H9 (cell line): ENCODE measurements around the gene PCSK9. TPM values are rescaled to one million over a fixed set of nuclear protein-coding genes. Genes with fewer than 3 reads are reported as not detected.

Experiments
- DNase-seq: peaks from one replicate; pipeline ENCODE4 v3.0.0-alpha.2; 2017
- H2AFZ ChIP-seq: one replicate; pipeline ENCODE4 v1.6.1; 2013; ENCODE audit warnings: mild to moderate bottlenecking, low read length, control low read depth, moderate library complexity
- H2AK5ac ChIP-seq: 2 replicates; pipeline ENCODE4 v1.6.1; 2013; ENCODE audit warnings: low read length, control low read depth, mixed read lengths; ENCODE audit not compliant: insufficient read length
- H2BK120ac ChIP-seq: one replicate; pipeline ENCODE4 v1.6.1; 2013; ENCODE audit warnings: low read depth, mild to moderate bottlenecking, low read length, control low read depth, inconsistent platforms; ENCODE audit not compliant: poor library complexity, severe bottlenecking
- H2BK12ac ChIP-seq: 2 replicates; pipeline ENCODE4 v1.6.1; 2013; ENCODE audit warnings: low read length, control low read depth, mixed read lengths, low read depth; ENCODE audit not compliant: insufficient read length
- H2BK15ac ChIP-seq: 2 replicates; pipeline ENCODE4 v1.6.1; 2013; ENCODE audit warnings: low read depth, low read length, control low read depth
- H2BK20ac ChIP-seq: one replicate; pipeline ENCODE4 v1.6.1; 2013; ENCODE audit warnings: low read depth, mild to moderate bottlenecking, low read length, control low read depth, inconsistent platforms; ENCODE audit not compliant: poor library complexity, severe bottlenecking
- H2BK5ac ChIP-seq: 2 replicates; pipeline ENCODE4 v1.6.1; 2013; ENCODE audit warnings: low read length, control low read depth, mixed read lengths; ENCODE audit not compliant: insufficient read length
- H3K14ac ChIP-seq: 2 replicates; pipeline ENCODE4 v1.6.1; 2013; ENCODE audit warnings: low read length, control low read depth; ENCODE audit not compliant: insufficient read depth
- H3K18ac ChIP-seq: 2 replicates; pipeline ENCODE4 v1.6.1; 2013; ENCODE audit warnings: low read depth, mild to moderate bottlenecking, mixed read lengths, low read length, control low read depth; ENCODE audit not compliant: insufficient read length
- H3K23ac ChIP-seq: 2 replicates; pipeline ENCODE4 v1.6.1; 2013; ENCODE audit warnings: low read length, control low read depth, mixed read lengths, low read depth; ENCODE audit not compliant: insufficient read length
- H3K23me2 ChIP-seq: 2 replicates; pipeline ENCODE4 v1.6.1; 2013; ENCODE audit warnings: low read depth, mild to moderate bottlenecking, mixed read lengths, low read length, control low read depth; ENCODE audit not compliant: insufficient read length, poor library complexity, severe bottlenecking
- H3K27ac ChIP-seq: 2 replicates; pipeline ENCODE4 v1.5.1; 2013; ENCODE audit warnings: low read length, control low read depth, mixed read lengths, low read depth; ENCODE audit not compliant: insufficient read length
- H3K27me3 ChIP-seq: 2 replicates; pipeline ENCODE4 v1.6.1; 2013; ENCODE audit warnings: low read length, control low read depth, inconsistent platforms; ENCODE audit not compliant: insufficient read depth
- H3K4ac ChIP-seq: 2 replicates; pipeline ENCODE4 v1.6.1; 2013; ENCODE audit warnings: low read depth, mild to moderate bottlenecking, control low read depth, inconsistent platforms, low read length, moderate library complexity
- H3K4me1 ChIP-seq: 2 replicates; pipeline ENCODE4 v1.6.1; 2013; ENCODE audit warnings: low read length, control low read depth, inconsistent platforms; ENCODE audit not compliant: insufficient read depth
- H3K4me2 ChIP-seq: 2 replicates; pipeline ENCODE4 v1.6.1; 2013; ENCODE audit warnings: low read length, control low read depth, mixed read lengths; ENCODE audit not compliant: insufficient read length, insufficient read depth
- H3K56ac ChIP-seq: 2 replicates; pipeline ENCODE4 v1.6.1; 2013; ENCODE audit warnings: low read depth, mild to moderate bottlenecking, mixed read lengths, low read length, control low read depth; ENCODE audit not compliant: insufficient read length
- H3K79me1 ChIP-seq: 2 replicates; pipeline ENCODE4 v1.6.1; 2013; ENCODE audit warnings: low read depth, mild to moderate bottlenecking, moderate library complexity, low read length, control low read depth, inconsistent platforms; ENCODE audit not compliant: insufficient read depth, poor library complexity, severe bottlenecking
- H3K79me2 ChIP-seq: 2 replicates; pipeline ENCODE4 v1.6.1; 2013; ENCODE audit warnings: low read length, control low read depth, inconsistent platforms; ENCODE audit not compliant: insufficient read depth
- H3K9ac ChIP-seq: 2 replicates; pipeline ENCODE4 v1.6.1; 2013; ENCODE audit warnings: low read length, control low read depth, mixed read lengths; ENCODE audit not compliant: insufficient read length; ENCODE audit errors: extremely low read depth
- H3K9me3 ChIP-seq: one replicate; pipeline ENCODE4 v1.6.1; 2013; ENCODE audit warnings: low read depth, low read length, inconsistent platforms; ENCODE audit not compliant: control insufficient read depth
- H3T11ph ChIP-seq: one replicate; pipeline ENCODE4 v1.6.1; 2013; ENCODE audit warnings: mild to moderate bottlenecking, low read length, control low read depth, inconsistent platforms
- H4K20me1 ChIP-seq: one replicate; pipeline ENCODE4 v1.6.1; 2013; ENCODE audit not compliant: control insufficient read depth, insufficient read length, insufficient read depth
- H4K5ac ChIP-seq: 2 replicates; pipeline ENCODE4 v1.6.1; 2013; ENCODE audit warnings: low read depth, mild to moderate bottlenecking, mixed read lengths, low read length, control low read depth; ENCODE audit not compliant: insufficient read length
- H4K8ac ChIP-seq: replicated peaks from 2 replicates; pipeline ENCODE4 v1.6.1; 2013; ENCODE audit warnings: low read length, control low read depth, mixed read lengths, low read depth; ENCODE audit not compliant: insufficient read length
- H4K91ac ChIP-seq: 2 replicates; pipeline ENCODE4 v1.6.1; 2013; ENCODE audit warnings: low read depth, mild to moderate bottlenecking, moderate library complexity, mixed read lengths, low read length, control low read depth; ENCODE audit not compliant: insufficient read length
- H3K27ac Mint-ChIP-seq, 3 experiments: 2 replicates in 2 of 3; 3 replicates in 1 of 3; pipeline ENCODE4 v1.8.0; 2020 to 2021; ENCODE audit warnings: mixed read lengths in 3 of 3, mild to moderate bottlenecking in 1 of 3, moderate library complexity in 1 of 3
- H3K27me3 Mint-ChIP-seq: 2 replicates; pipeline ENCODE4 v1.8.0; 2021; ENCODE audit warnings: low read depth, mild to moderate bottlenecking, moderate library complexity, mixed read lengths
- H3K36me3 Mint-ChIP-seq, 3 experiments: 2 replicates in 2 of 3; 3 replicates in 1 of 3; pipeline ENCODE4 v1.8.0; 2020 to 2021; ENCODE audit warnings: low read depth in 3 of 3, mixed read lengths in 3 of 3; ENCODE audit not compliant: insufficient read depth in 1 of 3
- H3K4me1 Mint-ChIP-seq, 2 experiments: 2 replicates each; pipeline ENCODE4 v1.8.0; 2020; ENCODE audit warnings: mixed read lengths in 2 of 2
- H3K4me3 Mint-ChIP-seq, 2 experiments: 2 replicates in 1 of 2; 3 replicates in 1 of 2; pipeline ENCODE4 v1.8.0; 2020 to 2021; ENCODE audit warnings: mild to moderate bottlenecking in 2 of 2, mixed read lengths in 2 of 2, moderate library complexity in 1 of 2
- H3K9me3 Mint-ChIP-seq, 2 experiments: 2 replicates in 1 of 2; 3 replicates in 1 of 2; pipeline ENCODE4 v1.8.0; 2020; ENCODE audit warnings: mild to moderate bottlenecking in 2 of 2, mixed read lengths in 2 of 2, moderate library complexity in 1 of 2
- WGBS: extraction: QIAGEN DNeasy Blood & Tissue Kit; methylation state at CpG from one replicate; pipeline ENCODE4 v1.1.7; 2013; ENCODE audit warnings: missing lambda C conversion rate, low lambda C conversion rate, mixed read lengths; ENCODE audit not compliant: insufficient read length; ENCODE audit errors: extremely low coverage; 5-methylcytosine and 5-hydroxymethylcytosine counted together
- total RNA-seq: library from RNA; stranded (reverse); gene quantifications from 2 replicates; pipeline ENCODE4 v1.2.1, GENCODE V29; 2021
- TF ChIP-seq, protein P1 (sequence below): fragments of 200-600 bp; sonication (generic); conservative IDR thresholded peaks from 3 replicates; pipeline ENCODE4 v1.8.0; 2021; ENCODE audit warnings: antibody characterized with exemption, mild to moderate bottlenecking

Gene PCSK9
- total RNA-seq, 1 experiment from 2014 or later = 75.1 TPM

DNA sequence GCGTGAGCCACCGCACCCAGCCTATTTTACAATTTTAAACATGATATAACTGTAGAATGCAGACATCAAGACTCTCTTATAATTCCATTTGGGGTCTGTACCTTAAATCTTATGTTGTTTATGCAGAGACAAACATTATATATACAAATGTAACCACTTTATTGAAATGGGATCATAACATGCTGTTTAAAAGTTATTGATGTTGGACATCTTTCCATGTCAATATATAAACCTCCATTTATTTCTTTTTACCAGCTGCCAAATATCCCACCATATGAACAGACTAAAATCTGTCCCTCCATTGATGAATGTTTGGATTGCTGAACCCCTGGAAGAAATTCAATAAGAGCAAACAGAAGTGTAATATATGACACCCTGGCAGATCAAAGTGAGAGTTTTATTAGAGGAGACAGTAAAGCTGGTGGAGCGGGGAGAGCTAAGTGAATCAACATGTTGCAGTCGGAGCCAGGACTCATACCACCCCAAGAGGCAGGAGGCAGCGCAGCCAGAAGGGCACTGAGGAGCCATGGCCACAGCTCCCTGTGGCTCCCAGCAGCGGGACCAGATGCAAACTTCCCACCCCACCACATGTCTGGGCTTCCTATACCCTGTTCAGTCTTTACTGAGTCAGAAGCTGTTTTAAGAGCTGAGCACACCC lies 4.7 kb upstream of the PCSK9 start:
- H3K79me1 ChIP-seq = no peaks in the 10 kb centered on the region
- H3K27ac ChIP-seq = no peak overlapping the region
- H3K23ac ChIP-seq = no peak overlapping the region
- no CpG with 5 or more reads among the region's 6 CpGs for WGBS
- no peak overlapping the region for H3K56ac ChIP-seq
- DNase-seq = no peak
- no peak overlapping the region for H2BK5ac ChIP-seq
- H4K20me1 ChIP-seq = no peaks in the 10 kb centered on the region
- no peak overlapping the region for H2BK15ac ChIP-seq
- H3K23me2 ChIP-seq = peaks cover 7% of the 10 kb centered on the region
- H4K91ac ChIP-seq = no peak overlapping the region
- H2AK5ac ChIP-seq = no peak overlapping the region
- H3K4me1 Mint-ChIP-seq = peaks cover 14 to 27% of the 10 kb centered on the region in 2 experiments
- no peak overlapping the region for H3K4me2 ChIP-seq
- no peak overlapping the region for H2AFZ ChIP-seq
- H4K5ac ChIP-seq = no peak overlapping the region
- no peak overlapping the region for H2BK20ac ChIP-seq
- peaks cover 0 to 9% of the 10 kb centered on the region in 2 experiments; a peak in 4 of 5 replicates for H3K9me3 Mint-ChIP-seq
- no peak overlapping the region for H3K18ac ChIP-seq
- H4K8ac ChIP-seq = no peak overlapping the region
- peaks cover 5% of the 10 kb centered on the region; the same call in 1 of the 2 replicates for H3K4me1 ChIP-seq
- no peak overlapping the region for H3K4me3 Mint-ChIP-seq
- H3K27me3 Mint-ChIP-seq = peaks cover 28% of the 10 kb centered on the region
- H3K9me3 ChIP-seq = no peaks in the 10 kb centered on the region
- TF ChIP-seq, protein P1, sequence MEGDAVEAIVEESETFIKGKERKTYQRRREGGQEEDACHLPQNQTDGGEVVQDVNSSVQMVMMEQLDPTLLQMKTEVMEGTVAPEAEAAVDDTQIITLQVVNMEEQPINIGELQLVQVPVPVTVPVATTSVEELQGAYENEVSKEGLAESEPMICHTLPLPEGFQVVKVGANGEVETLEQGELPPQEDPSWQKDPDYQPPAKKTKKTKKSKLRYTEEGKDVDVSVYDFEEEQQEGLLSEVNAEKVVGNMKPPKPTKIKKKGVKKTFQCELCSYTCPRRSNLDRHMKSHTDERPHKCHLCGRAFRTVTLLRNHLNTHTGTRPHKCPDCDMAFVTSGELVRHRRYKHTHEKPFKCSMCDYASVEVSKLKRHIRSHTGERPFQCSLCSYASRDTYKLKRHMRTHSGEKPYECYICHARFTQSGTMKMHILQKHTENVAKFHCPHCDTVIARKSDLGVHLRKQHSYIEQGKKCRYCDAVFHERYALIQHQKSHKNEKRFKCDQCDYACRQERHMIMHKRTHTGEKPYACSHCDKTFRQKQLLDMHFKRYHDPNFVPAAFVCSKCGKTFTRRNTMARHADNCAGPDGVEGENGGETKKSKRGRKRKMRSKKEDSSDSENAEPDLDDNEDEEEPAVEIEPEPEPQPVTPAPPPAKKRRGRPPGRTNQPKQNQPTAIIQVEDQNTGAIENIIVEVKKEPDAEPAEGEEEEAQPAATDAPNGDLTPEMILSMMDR = no peak
- H3K27ac Mint-ChIP-seq = no peak overlapping the region
- H3K79me2 ChIP-seq = no peaks in the 10 kb centered on the region; the same call in 1 of the 2 replicates
- H3K4ac ChIP-seq = no peak overlapping the region
- H3T11ph ChIP-seq = no peak overlapping the region
- no peak overlapping the region for H3K14ac ChIP-seq
- peaks cover 9% of the 10 kb centered on the region; the same call in 1 of the 2 replicates for H3K27me3 ChIP-seq
- peaks cover 7 to 12% (median 9%) of the 10 kb centered on the region in 3 experiments; a peak in 5 of 7 replicates for H3K36me3 Mint-ChIP-seq
- H2BK120ac ChIP-seq = no peak overlapping the region
- H2BK12ac ChIP-seq = no peak overlapping the region
- no peak overlapping the region for H3K9ac ChIP-seq
